ENCODE data around the gene KIAA1328.

KIAA1328 gene

DNA sequence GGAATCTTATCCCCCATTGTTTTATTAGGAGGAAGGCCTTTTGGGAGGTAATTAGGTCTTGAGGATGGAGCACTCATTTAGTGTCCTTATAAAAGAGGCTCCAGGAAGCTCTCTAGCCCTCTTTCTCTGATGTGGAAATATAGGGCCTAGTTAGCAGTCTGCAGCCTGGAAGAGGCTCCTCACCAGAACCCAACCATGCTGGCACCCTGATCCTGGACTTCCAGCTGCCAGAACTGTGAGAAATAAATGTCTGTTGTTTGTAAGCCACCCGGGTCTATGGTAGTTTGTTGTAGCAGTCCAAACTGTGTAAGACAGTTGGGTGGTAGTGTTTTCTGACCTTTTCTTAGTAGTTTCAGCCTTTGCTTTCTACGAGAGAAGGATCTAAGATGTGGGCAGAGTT, 100.7 kb downstream of the KIAA1328 start:
- Histone ChIP-seq H3K27ac (ENCODE audit: low read depth in 2 of 2, low read length in 2 of 2) (no peak overlapping the region), H3K4me1 (ENCODE audit: control insufficient read depth in 2 of 2, insufficient read depth in 2 of 2, low read length in 2 of 2) (no peaks in the 10 kb centered on the region), H3K4me3 (ENCODE audit: low read length in 2 of 2) (no peak overlapping the region), H3K36me3 (ENCODE audit: control insufficient read depth in 2 of 2, insufficient read depth in 2 of 2, low read length in 2 of 2) (no peaks in the 10 kb centered on the region), H3K9me3 (ENCODE audit: control insufficient read depth in 2 of 2, low read length in 2 of 2) (no peaks in the 10 kb centered on the region), H3K9ac (ENCODE audit: low read depth in 1 of 2, low read length in 2 of 2) (no peak overlapping the region), H3K27me3 (ENCODE audit: control insufficient read depth in 2 of 2, insufficient read depth in 2 of 2, low read length in 2 of 2) (no peaks in the 10 kb centered on the region)

DNA sequence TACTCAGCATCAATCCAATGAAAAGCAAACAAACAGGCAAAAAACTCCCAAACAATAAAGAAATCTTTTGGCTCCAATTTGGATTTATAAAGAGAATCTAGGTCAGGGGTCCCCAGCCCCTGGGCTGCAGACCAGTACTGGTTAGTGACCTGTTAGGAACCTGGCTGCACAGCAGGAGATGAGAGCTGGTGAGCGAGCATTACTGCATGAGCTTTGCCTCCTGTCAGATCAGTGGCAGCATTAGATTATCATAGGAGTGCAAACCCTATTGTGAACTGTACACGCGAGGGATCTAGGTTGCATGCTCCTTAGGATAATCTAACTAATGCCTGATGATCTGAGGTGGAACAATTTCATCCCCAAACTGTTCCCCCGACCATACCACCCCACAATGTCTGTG, 102.2 kb downstream of the KIAA1328 start:
- H3K27ac ChIP-seq (ENCODE audit: low read depth in 2 of 2, low read length in 2 of 2), result no peak overlapping the region
- no peak overlapping the region for H3K9ac ChIP-seq (ENCODE audit: low read depth in 1 of 2, low read length in 2 of 2)
- H3K9me3 ChIP-seq (ENCODE audit: control insufficient read depth in 2 of 2, low read length in 2 of 2), result no peaks in the 10 kb centered on the region
- no peaks in the 10 kb centered on the region for H3K27me3 ChIP-seq (ENCODE audit: control insufficient read depth in 2 of 2, insufficient read depth in 2 of 2, low read length in 2 of 2)
- no peaks in the 10 kb centered on the region for H3K36me3 ChIP-seq (ENCODE audit: control insufficient read depth in 2 of 2, insufficient read depth in 2 of 2, low read length in 2 of 2)
- H3K4me3 ChIP-seq (ENCODE audit: low read length in 2 of 2), result no peak overlapping the region
- H3K4me1 ChIP-seq (ENCODE audit: control insufficient read depth in 2 of 2, insufficient read depth in 2 of 2, low read length in 2 of 2), result no peaks in the 10 kb centered on the region

DNA sequence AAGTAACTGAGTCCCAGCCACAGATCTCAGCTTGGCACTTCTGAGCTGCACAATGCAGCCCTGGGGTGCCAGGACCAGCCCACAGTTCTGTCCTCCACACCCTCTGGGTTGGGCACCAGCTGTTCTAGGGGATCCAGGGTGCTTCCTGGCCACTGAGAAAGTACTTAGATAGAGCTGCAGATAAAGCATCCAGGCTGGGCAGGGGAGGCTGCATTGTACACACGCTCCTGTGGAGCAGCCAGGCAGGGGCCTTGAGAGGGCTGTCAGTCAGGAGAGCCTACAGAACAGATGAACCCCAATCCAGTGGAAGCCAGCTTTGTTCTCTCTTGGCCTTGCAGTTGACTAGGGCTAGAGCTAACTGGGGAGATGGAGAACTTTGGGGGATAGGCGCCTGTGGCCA, 104.6 kb downstream of the KIAA1328 start:
- Histone ChIP-seq H3K27ac (ENCODE audit: low read depth in 2 of 2, low read length in 2 of 2) (no peak overlapping the region), H3K4me1 (ENCODE audit: control insufficient read depth in 2 of 2, insufficient read depth in 2 of 2, low read length in 2 of 2) (no peaks in the 10 kb centered on the region)

DNA sequence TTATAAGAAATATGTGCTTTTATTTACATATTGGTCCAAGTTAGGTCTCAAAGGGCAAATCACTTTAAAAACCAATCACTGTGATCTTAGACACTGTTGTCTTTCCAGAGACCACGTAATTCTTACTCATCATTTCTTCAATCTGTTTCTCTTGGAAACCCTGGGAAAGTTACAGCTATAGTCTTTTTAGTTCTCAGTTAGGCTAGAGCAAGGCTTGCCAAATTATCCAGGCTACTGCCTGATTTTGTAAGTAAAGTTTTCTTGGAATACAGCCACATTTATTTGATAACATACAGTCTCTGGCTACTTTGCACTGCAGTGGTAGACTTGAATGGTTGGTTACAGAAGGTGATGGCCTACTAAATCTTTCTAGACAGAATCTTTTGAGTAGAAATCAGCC, 106.0 kb downstream of the KIAA1328 start:
- Histone ChIP-seq H3K4me3 (ENCODE audit: low read length in 2 of 2) (no peak overlapping the region), H3K9ac (ENCODE audit: low read depth in 1 of 2, low read length in 2 of 2) (no peak overlapping the region), H3K27ac (ENCODE audit: low read depth in 2 of 2, low read length in 2 of 2) (no peak overlapping the region), H3K36me3 (ENCODE audit: control insufficient read depth in 2 of 2, insufficient read depth in 2 of 2, low read length in 2 of 2) (no peaks in the 10 kb centered on the region), H3K9me3 (ENCODE audit: control insufficient read depth in 2 of 2, low read length in 2 of 2) (peaks cover 0 to 4% of the 10 kb centered on the region in 2 donors), H3K27me3 (ENCODE audit: control insufficient read depth in 2 of 2, insufficient read depth in 2 of 2, low read length in 2 of 2) (no peaks in the 10 kb centered on the region), H3K4me1 (ENCODE audit: control insufficient read depth in 2 of 2, insufficient read depth in 2 of 2, low read length in 2 of 2) (no peaks in the 10 kb centered on the region)

More for the DNA sequence above, 104.6 kb downstream of the KIAA1328 start:
- H3K9me3 ChIP-seq (ENCODE audit: control insufficient read depth in 2 of 2, low read length in 2 of 2), result peaks cover 0 to 2% of the 10 kb centered on the region in 2 donors
- no peak overlapping the region for H3K9ac ChIP-seq (ENCODE audit: low read depth in 1 of 2, low read length in 2 of 2)
- H3K27me3 ChIP-seq (ENCODE audit: control insufficient read depth in 2 of 2, insufficient read depth in 2 of 2, low read length in 2 of 2), result no peaks in the 10 kb centered on the region
- no peak overlapping the region for H3K4me3 ChIP-seq (ENCODE audit: low read length in 2 of 2)
- H3K36me3 ChIP-seq (ENCODE audit: control insufficient read depth in 2 of 2, insufficient read depth in 2 of 2, low read length in 2 of 2), result no peaks in the 10 kb centered on the region

DNA sequence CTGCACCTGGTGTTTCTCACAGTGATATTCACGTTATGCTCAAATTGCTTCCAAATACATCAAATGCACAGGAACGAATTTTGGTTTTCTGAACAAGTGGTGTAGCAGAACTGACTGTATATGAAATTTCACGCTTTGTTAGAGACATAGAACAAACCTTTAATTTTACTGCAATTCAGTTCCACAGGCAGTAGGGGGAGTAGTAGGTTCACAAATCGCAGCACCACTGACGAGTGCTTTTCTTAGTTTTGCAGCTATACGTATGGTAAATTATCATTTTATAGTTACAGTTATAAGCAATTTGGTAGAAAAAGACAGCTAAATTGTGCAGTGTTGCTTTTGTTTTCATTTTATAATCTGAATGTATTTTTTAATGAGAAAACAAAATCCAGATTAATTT, 113.3 kb downstream of the KIAA1328 start:
- no peaks in the 10 kb centered on the region for H3K36me3 ChIP-seq (ENCODE audit: control insufficient read depth in 2 of 2, insufficient read depth in 2 of 2, low read length in 2 of 2)
- H3K27ac ChIP-seq (ENCODE audit: low read depth in 2 of 2, low read length in 2 of 2), result no peak overlapping the region
- H3K4me3 ChIP-seq (ENCODE audit: low read length in 2 of 2), result no peak overlapping the region
- no peak overlapping the region for H3K9ac ChIP-seq (ENCODE audit: low read depth in 1 of 2, low read length in 2 of 2)
- no peaks in the 10 kb centered on the region for H3K27me3 ChIP-seq (ENCODE audit: control insufficient read depth in 2 of 2, insufficient read depth in 2 of 2, low read length in 2 of 2)
- H3K4me1 ChIP-seq (ENCODE audit: control insufficient read depth in 2 of 2, insufficient read depth in 2 of 2, low read length in 2 of 2), result no peaks in the 10 kb centered on the region
- H3K9me3 ChIP-seq (ENCODE audit: control insufficient read depth in 2 of 2, low read length in 2 of 2), result peaks cover 0 to 4% of the 10 kb centered on the region in 2 donors

DNA sequence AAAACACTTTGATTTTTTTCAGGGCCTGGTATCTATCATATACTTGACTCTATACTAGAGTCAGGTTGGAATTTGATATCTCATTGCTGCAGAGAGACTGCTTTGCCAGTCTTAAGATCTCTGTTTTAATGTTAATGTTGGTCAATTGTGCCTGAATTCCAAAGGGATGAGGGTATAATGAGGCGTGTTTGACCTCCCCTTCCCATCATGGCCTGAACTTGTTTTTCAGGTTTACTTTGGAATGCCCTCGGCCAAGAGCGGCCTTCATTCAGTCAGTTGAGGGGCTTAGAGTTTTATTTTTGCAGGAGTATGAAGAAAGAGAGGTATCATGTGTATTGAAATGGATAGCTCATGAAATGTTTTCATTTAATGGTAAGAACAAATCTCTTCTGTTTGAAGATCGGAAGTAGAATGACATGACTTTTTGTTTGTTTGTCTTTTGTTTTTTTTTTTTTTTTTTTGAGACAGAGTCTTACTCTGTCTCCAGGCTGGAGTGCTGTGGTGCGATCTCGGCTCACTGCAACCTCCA, 119.0 kb downstream of the KIAA1328 start:
- no peak overlapping the region for H3K4me3 ChIP-seq (ENCODE audit: low read length in 2 of 2)
- H3K27me3 ChIP-seq (ENCODE audit: control insufficient read depth in 2 of 2, insufficient read depth in 2 of 2, low read length in 2 of 2), result no peaks in the 10 kb centered on the region
- H3K27ac ChIP-seq (ENCODE audit: low read depth in 2 of 2, low read length in 2 of 2), result no peak overlapping the region
- H3K9ac ChIP-seq (ENCODE audit: low read depth in 1 of 2, low read length in 2 of 2), result no peak overlapping the region
- H3K9me3 ChIP-seq (ENCODE audit: control insufficient read depth in 2 of 2, low read length in 2 of 2), result no peaks in the 10 kb centered on the region
- H3K36me3 ChIP-seq (ENCODE audit: control insufficient read depth in 2 of 2, insufficient read depth in 2 of 2, low read length in 2 of 2), result no peaks in the 10 kb centered on the region
- no peaks in the 10 kb centered on the region for H3K4me1 ChIP-seq (ENCODE audit: control insufficient read depth in 2 of 2, insufficient read depth in 2 of 2, low read length in 2 of 2)

DNA sequence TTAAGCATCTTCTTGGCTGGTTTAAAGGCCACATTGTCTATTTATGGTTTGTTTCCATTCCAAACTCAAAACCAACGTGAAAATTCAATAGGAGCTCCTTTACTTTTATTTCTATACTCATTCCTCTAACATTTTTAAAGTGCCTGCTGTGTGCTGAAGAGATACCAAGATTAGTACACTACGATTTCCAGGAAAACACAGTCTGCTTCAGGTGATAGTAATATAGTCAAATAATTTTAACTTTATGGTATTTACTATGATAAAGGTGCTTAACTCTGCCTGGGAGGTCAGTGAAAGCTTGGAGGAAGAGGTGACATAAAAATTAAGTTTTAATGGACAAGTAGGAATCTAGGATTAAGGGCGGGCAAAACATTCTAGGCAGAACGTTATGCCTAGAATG, 121.4 kb downstream of the KIAA1328 start:
- H3K27me3 ChIP-seq (ENCODE audit: control insufficient read depth in 2 of 2, insufficient read depth in 2 of 2, low read length in 2 of 2), result no peaks in the 10 kb centered on the region
- H3K4me1 ChIP-seq (ENCODE audit: control insufficient read depth in 2 of 2, insufficient read depth in 2 of 2, low read length in 2 of 2), result no peaks in the 10 kb centered on the region
- no peak overlapping the region for H3K27ac ChIP-seq (ENCODE audit: low read depth in 2 of 2, low read length in 2 of 2)
- no peaks in the 10 kb centered on the region for H3K9me3 ChIP-seq (ENCODE audit: control insufficient read depth in 2 of 2, low read length in 2 of 2)
- H3K4me3 ChIP-seq (ENCODE audit: low read length in 2 of 2), result no peak overlapping the region
- H3K9ac ChIP-seq (ENCODE audit: low read depth in 1 of 2, low read length in 2 of 2), result no peak overlapping the region
- no peaks in the 10 kb centered on the region for H3K36me3 ChIP-seq (ENCODE audit: control insufficient read depth in 2 of 2, insufficient read depth in 2 of 2, low read length in 2 of 2)

DNA sequence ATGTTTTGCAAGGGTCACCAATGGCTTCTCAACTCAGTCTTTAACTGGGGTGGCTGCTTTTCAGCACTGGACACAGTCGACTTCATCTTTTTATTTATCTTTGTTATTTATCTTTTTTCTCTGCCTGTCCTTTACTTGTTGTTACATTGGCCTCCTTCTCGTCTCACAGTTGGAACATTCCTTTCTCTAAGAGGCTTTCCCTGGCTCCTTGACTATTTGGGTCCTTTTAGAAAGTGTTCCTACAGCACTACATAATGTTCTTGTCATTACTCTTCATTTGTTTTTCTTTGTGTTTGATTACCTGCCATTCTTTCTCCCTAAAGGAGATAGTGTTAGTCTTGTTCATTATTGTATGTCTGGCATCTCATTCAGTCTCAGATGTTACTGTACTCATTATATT, 122.0 kb downstream of the KIAA1328 start:
- Histone ChIP-seq H3K27me3 (ENCODE audit: control insufficient read depth in 2 of 2, insufficient read depth in 2 of 2, low read length in 2 of 2) (no peaks in the 10 kb centered on the region), H3K4me1 (ENCODE audit: control insufficient read depth in 2 of 2, insufficient read depth in 2 of 2, low read length in 2 of 2) (no peaks in the 10 kb centered on the region), H3K4me3 (ENCODE audit: low read length in 2 of 2) (no peak overlapping the region), H3K9ac (ENCODE audit: low read depth in 1 of 2, low read length in 2 of 2) (no peak overlapping the region), H3K9me3 (ENCODE audit: control insufficient read depth in 2 of 2, low read length in 2 of 2) (no peaks in the 10 kb centered on the region), H3K27ac (ENCODE audit: low read depth in 2 of 2, low read length in 2 of 2) (no peak overlapping the region), H3K36me3 (ENCODE audit: control insufficient read depth in 2 of 2, insufficient read depth in 2 of 2, low read length in 2 of 2) (no peaks in the 10 kb centered on the region)

DNA sequence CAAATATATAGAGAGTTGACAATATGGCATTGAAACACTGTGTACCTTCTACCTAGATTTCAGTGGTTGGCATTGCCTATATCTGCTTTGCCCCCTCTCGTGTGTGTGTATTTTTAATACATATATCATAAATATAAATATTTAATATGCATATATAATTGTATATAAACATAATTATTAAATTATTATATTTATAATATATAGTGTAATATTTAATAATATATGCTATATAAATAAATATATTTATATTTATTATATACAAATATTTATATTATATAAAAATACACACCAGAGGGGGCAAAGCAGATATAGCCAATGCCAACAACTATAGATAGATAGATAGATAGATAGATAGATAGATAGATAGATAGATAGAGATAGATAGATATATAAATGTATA, 124.1 kb downstream of the KIAA1328 start:
- Histone ChIP-seq H3K9ac (ENCODE audit: low read depth in 1 of 2, low read length in 2 of 2) (no peak overlapping the region), H3K4me1 (ENCODE audit: control insufficient read depth in 2 of 2, insufficient read depth in 2 of 2, low read length in 2 of 2) (no peaks in the 10 kb centered on the region), H3K27me3 (ENCODE audit: control insufficient read depth in 2 of 2, insufficient read depth in 2 of 2, low read length in 2 of 2) (no peaks in the 10 kb centered on the region), H3K27ac (ENCODE audit: low read depth in 2 of 2, low read length in 2 of 2) (no peak overlapping the region), H3K4me3 (ENCODE audit: low read length in 2 of 2) (no peak overlapping the region), H3K9me3 (ENCODE audit: control insufficient read depth in 2 of 2, low read length in 2 of 2) (no peaks in the 10 kb centered on the region), H3K36me3 (ENCODE audit: control insufficient read depth in 2 of 2, insufficient read depth in 2 of 2, low read length in 2 of 2) (no peaks in the 10 kb centered on the region)

DNA sequence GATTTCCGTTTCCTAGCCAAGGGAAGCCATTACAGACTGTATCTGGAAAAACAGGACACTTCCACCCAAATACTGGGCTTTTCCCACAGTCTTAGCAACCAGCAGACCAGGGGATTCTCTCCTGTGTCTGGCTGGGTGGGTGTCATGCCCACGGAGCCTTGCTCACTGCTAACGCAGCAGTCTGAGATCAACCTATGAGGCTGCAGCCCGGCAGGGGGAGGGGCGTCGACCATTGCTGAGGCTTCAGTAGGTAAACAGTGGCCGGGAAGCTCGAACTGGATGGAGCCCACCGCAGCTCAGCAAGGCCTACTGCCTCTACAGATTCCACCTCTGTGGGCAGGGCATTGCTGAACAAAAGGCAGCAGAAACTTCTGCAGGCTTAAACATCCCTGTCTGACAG, 131.1 kb downstream of the KIAA1328 start:
- H3K27me3 ChIP-seq (ENCODE audit: control insufficient read depth in 2 of 2, insufficient read depth in 2 of 2, low read length in 2 of 2), result no peaks in the 10 kb centered on the region
- no peaks in the 10 kb centered on the region for H3K4me1 ChIP-seq (ENCODE audit: control insufficient read depth in 2 of 2, insufficient read depth in 2 of 2, low read length in 2 of 2)
- H3K9me3 ChIP-seq (ENCODE audit: control insufficient read depth in 2 of 2, low read length in 2 of 2), result no peaks in the 10 kb centered on the region
- H3K4me3 ChIP-seq (ENCODE audit: low read length in 2 of 2), result no peak overlapping the region
- H3K36me3 ChIP-seq (ENCODE audit: control insufficient read depth in 2 of 2, insufficient read depth in 2 of 2, low read length in 2 of 2), result peaks cover 0 to 3% of the 10 kb centered on the region in 2 donors
- no peak overlapping the region for H3K9ac ChIP-seq (ENCODE audit: low read depth in 1 of 2, low read length in 2 of 2)
- no peak overlapping the region for H3K27ac ChIP-seq (ENCODE audit: low read depth in 2 of 2, low read length in 2 of 2)

DNA sequence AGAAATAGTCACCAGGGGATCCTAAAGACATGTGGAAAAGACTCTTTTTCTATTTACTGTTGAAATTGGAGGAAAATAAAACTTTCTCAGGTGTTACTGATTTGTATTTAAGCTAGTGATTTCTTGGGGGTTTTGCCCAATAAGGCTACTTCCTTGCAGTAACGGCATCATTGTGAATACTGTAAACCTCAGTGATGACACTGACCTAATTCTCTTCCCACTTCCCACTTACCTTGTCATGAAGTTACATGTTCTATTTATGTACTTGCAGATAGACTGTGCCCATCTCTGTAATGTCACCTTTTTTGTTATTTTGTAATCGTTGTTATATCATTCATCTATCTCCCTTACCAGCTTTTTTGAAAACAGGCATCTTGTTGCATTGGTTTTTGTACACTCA, 134.5 kb downstream of the KIAA1328 start:
- peaks cover 0 to 3% of the 10 kb centered on the region in 2 donors for H3K36me3 ChIP-seq (ENCODE audit: control insufficient read depth in 2 of 2, insufficient read depth in 2 of 2, low read length in 2 of 2)
- H3K27ac ChIP-seq (ENCODE audit: low read depth in 2 of 2, low read length in 2 of 2), result no peak overlapping the region
- no peaks in the 10 kb centered on the region for H3K4me1 ChIP-seq (ENCODE audit: control insufficient read depth in 2 of 2, insufficient read depth in 2 of 2, low read length in 2 of 2)
- no peak overlapping the region for H3K9ac ChIP-seq (ENCODE audit: low read depth in 1 of 2, low read length in 2 of 2)
- no peaks in the 10 kb centered on the region for H3K9me3 ChIP-seq (ENCODE audit: control insufficient read depth in 2 of 2, low read length in 2 of 2)
- H3K27me3 ChIP-seq (ENCODE audit: control insufficient read depth in 2 of 2, insufficient read depth in 2 of 2, low read length in 2 of 2), result no peaks in the 10 kb centered on the region
- no peak overlapping the region for H3K4me3 ChIP-seq (ENCODE audit: low read length in 2 of 2)

Data from mucosa of rectum (tissue), 2 donors.